Suprapubic skin (tissue), 3 donors: ENCODE measurements around the gene WWOX.

Experiments
- EP300 ChIP-seq: sonication (generic); formaldehyde crosslinking; IDR thresholded peaks from one replicate; pipeline ENCODE4 v1.6.1; 2017; ENCODE audit warnings: antibody characterized with exemption
- TF ChIP-seq, protein P1 (sequence below), 2 donors: fragments of 200-600 bp in 1 of 2; fragments of 450-650 bp in 1 of 2; sonication (generic) in 1 of 2; IDR thresholded peaks; one replicate each; pipeline ENCODE4 v1.5.1; 2016 to 2019; ENCODE audit warnings: antibody characterized with exemption in 2 of 2, mild to moderate bottlenecking in 1 of 2, moderate library complexity in 1 of 2

DNA sequence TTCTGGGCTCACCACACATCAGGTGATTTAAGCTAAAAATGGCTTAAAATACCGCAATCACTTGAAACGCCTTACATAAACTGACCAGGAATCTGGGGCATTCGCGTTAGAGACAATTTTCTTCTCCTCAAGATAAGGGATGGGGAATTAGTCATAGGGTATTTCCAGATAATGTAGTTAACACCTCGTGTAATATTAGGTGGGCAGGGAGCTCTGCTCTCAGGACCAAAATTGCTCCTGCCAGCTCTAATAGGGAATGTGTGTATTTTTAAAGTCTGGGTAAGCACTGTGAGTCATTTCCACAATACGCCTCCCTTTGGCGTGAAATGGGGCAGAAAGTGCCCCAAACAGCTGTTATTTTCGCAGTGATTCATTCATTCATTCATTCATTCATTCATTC, 1092.5 kb downstream of the WWOX start:
- TF ChIP-seq, protein P1, sequence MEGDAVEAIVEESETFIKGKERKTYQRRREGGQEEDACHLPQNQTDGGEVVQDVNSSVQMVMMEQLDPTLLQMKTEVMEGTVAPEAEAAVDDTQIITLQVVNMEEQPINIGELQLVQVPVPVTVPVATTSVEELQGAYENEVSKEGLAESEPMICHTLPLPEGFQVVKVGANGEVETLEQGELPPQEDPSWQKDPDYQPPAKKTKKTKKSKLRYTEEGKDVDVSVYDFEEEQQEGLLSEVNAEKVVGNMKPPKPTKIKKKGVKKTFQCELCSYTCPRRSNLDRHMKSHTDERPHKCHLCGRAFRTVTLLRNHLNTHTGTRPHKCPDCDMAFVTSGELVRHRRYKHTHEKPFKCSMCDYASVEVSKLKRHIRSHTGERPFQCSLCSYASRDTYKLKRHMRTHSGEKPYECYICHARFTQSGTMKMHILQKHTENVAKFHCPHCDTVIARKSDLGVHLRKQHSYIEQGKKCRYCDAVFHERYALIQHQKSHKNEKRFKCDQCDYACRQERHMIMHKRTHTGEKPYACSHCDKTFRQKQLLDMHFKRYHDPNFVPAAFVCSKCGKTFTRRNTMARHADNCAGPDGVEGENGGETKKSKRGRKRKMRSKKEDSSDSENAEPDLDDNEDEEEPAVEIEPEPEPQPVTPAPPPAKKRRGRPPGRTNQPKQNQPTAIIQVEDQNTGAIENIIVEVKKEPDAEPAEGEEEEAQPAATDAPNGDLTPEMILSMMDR (IDR thresholded peaks at IDR 0.05) = no peak
- TF ChIP-seq EP300 = no peak
